HEK293 (cell line): ENCODE data around the gene SLIT1.

Experiments
- CTCF ChIA-PET: fragments of 350-600 bp; formaldehyde crosslinking; extraction: SDS; loops from one replicate; lab custom pipeline; 2021; ENCODE audit warnings: antibody characterized with exemption; lab: Yijun Ruan, JAX
- POLR2A ChIA-PET: fragments of 300-600 bp; formaldehyde crosslinking; extraction: SDS; loops from one replicate; lab custom pipeline; 2020; ENCODE audit warnings: antibody characterized with exemption, inconsistent platforms; lab: Yijun Ruan, JAX
- H3K27ac ChIP-seq: fragments of 200-500 bp; sonication (Bioruptor generic); 2 replicates; pipeline ENCODE4 v1.5.1; 2014; ENCODE audit warnings: low read depth, low read length, control low read depth, inconsistent platforms; ENCODE audit errors: extremely low read depth
- H3K36me3 ChIP-seq, 2 experiments: fragments of 200-500 bp in 1 of 2; sonication (Bioruptor generic) in 1 of 2; 1 replicate in 1 of 2; 2 replicates in 1 of 2; pipeline ENCODE4 v1.5.1; 2014 to 2017; ENCODE audit warnings: inconsistent platforms in 2 of 2, low read length in 2 of 2; ENCODE audit not compliant: control insufficient read depth in 2 of 2, insufficient read depth in 1 of 2
- H3K4me1 ChIP-seq: fragments of 200-500 bp; sonication (Bioruptor generic); 2 replicates; pipeline ENCODE4 v1.5.1; 2014; ENCODE audit warnings: mild to moderate bottlenecking, low read length, inconsistent platforms; ENCODE audit not compliant: control insufficient read depth, insufficient read depth
- H3K4me3 ChIP-seq: 2 replicates; pipeline ENCODE4 v1.5.1; 2011; ENCODE audit warnings: low read depth, mild to moderate bottlenecking, control low read depth, low read length, moderate library complexity
- H3K9me3 ChIP-seq: fragments of 200-500 bp; sonication (Bioruptor generic); 2 replicates; pipeline ENCODE4 v1.5.1; 2014; ENCODE audit warnings: low read depth, low read length, inconsistent platforms; ENCODE audit not compliant: control insufficient read depth, insufficient read depth
- ELK4 ChIP-seq: IDR thresholded peaks from 2 replicates; pipeline ENCODE4 v1.6.1; 2011; ENCODE audit warnings: mild to moderate bottlenecking, low read depth, low read length, borderline replicate concordance
- HOXA7 ChIP-seq: sonication (generic); formaldehyde crosslinking; IDR thresholded peaks from 2 replicates; pipeline ENCODE4 v1.8.1; 2022; ENCODE audit warnings: missing genetic modification reagents, borderline replicate concordance
- YY2 ChIP-seq: fragments of 450-650 bp; formaldehyde crosslinking; IDR thresholded peaks from 2 replicates; pipeline ENCODE4 v1.5.1; 2016; ENCODE audit warnings: missing biosample characterization, missing genetic modification characterization
- ZBTB8A ChIP-seq: fragments of 450-650 bp; formaldehyde crosslinking; IDR thresholded peaks from 2 replicates; pipeline ENCODE4 v1.5.1; 2016; ENCODE audit warnings: missing biosample characterization, missing genetic modification characterization
- ZNF121 ChIP-seq: fragments of 450-650 bp; formaldehyde crosslinking; IDR thresholded peaks from 2 replicates; pipeline ENCODE4 v1.5.1; 2016; ENCODE audit warnings: missing biosample characterization, missing genetic modification characterization
- ZNF146 ChIP-seq: fragments of 450-650 bp; formaldehyde crosslinking; IDR thresholded peaks from 2 replicates; pipeline ENCODE4 v1.5.1; 2016; ENCODE audit warnings: missing biosample characterization, missing genetic modification characterization
- ZNF248 ChIP-seq: fragments of 450-650 bp; formaldehyde crosslinking; IDR thresholded peaks from 2 replicates; pipeline ENCODE4 v1.5.1; 2017; ENCODE audit warnings: missing biosample characterization, missing genetic modification characterization
- ZNF311 ChIP-seq: fragments of 450-650 bp; formaldehyde crosslinking; IDR thresholded peaks from 2 replicates; pipeline ENCODE4 v1.5.1; 2017; ENCODE audit warnings: missing biosample characterization, missing genetic modification characterization, borderline replicate concordance
- ZNF521 ChIP-seq: fragments of 450-650 bp; formaldehyde crosslinking; IDR thresholded peaks from 2 replicates; pipeline ENCODE4 v1.5.1; 2017; ENCODE audit warnings: missing biosample characterization, mild to moderate bottlenecking, missing genetic modification characterization
- ZNF555 ChIP-seq: fragments of 450-650 bp; formaldehyde crosslinking; conservative IDR thresholded peaks from 2 replicates; pipeline ENCODE4 v1.5.1; 2017; ENCODE audit warnings: missing biosample characterization, mild to moderate bottlenecking, missing genetic modification characterization, inconsistent platforms
- ZNF560 ChIP-seq: fragments of 450-650 bp; formaldehyde crosslinking; IDR thresholded peaks from 2 replicates; pipeline ENCODE4 v1.5.1; 2017; ENCODE audit warnings: missing biosample characterization, missing genetic modification characterization, borderline replicate concordance
- ZNF596 ChIP-seq: fragments of 450-650 bp; IDR thresholded peaks from 2 replicates; pipeline ENCODE4 v1.5.0; 2018; ENCODE audit warnings: missing biosample characterization, mild to moderate bottlenecking, missing genetic modification characterization, moderate library complexity
- TF ChIP-seq, protein P1 (sequence below): fragments of 450-650 bp; formaldehyde crosslinking; conservative IDR thresholded peaks from 2 replicates; pipeline ENCODE4 v1.5.1; 2016; ENCODE audit warnings: low read depth, missing biosample characterization, missing genetic modification characterization
- TF ChIP-seq, protein P2 (sequence below): fragments of 450-650 bp; formaldehyde crosslinking; IDR thresholded peaks from 2 replicates; pipeline ENCODE4 v1.5.1; 2016; ENCODE audit warnings: missing biosample characterization, missing genetic modification characterization
- TF ChIP-seq, protein P3 (sequence below): fragments of 450-650 bp; formaldehyde crosslinking; IDR thresholded peaks from 2 replicates; pipeline ENCODE4 v1.5.1; 2016; ENCODE audit warnings: missing biosample characterization, missing genetic modification characterization

Gene SLIT1

GRCh38 chr10:96987141-96987841 lies 198.5 kb downstream of the SLIT1 start (continued):
- TF ChIP-seq ZNF311, result no peak
- TF ChIP-seq ZNF560 (tag by site-specific recombination), result no peak
- no peak for TF ChIP-seq ZNF596 (tag by site-specific recombination)
- TF ChIP-seq ZNF248, result no peak
- TF ChIP-seq, protein P1, sequence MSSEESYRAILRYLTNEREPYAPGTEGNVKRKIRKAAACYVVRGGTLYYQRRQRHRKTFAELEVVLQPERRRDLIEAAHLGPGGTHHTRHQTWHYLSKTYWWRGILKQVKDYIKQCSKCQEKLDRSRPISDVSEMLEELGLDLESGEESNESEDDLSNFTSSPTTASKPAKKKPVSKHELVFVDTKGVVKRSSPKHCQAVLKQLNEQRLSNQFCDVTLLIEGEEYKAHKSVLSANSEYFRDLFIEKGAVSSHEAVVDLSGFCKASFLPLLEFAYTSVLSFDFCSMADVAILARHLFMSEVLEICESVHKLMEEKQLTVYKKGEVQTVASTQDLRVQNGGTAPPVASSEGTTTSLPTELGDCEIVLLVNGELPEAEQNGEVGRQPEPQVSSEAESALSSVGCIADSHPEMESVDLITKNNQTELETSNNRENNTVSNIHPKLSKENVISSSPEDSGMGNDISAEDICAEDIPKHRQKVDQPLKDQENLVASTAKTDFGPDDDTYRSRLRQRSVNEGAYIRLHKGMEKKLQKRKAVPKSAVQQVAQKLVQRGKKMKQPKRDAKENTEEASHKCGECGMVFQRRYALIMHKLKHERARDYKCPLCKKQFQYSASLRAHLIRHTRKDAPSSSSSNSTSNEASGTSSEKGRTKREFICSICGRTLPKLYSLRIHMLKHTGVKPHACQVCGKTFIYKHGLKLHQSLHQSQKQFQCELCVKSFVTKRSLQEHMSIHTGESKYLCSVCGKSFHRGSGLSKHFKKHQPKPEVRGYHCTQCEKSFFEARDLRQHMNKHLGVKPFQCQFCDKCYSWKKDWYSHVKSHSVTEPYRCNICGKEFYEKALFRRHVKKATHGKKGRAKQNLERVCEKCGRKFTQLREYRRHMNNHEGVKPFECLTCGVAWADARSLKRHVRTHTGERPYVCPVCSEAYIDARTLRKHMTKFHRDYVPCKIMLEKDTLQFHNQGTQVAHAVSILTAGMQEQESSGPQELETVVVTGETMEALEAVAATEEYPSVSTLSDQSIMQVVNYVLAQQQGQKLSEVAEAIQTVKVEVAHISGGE, result no peak
- no peak for TF ChIP-seq ZNF521 (tag by site-specific recombination)

- ChIA-PET POLR2A (no interaction called here), CTCF (interaction anchor here (0.9 to 1.5 kb wide), 3 partner anchors 76 to 548 kb away, joined by 3 to 5 read pairs (median 4); no protein-coding TSS in a partner anchor)
- H3K27ac ChIP-seq, result no peak overlapping the region
These were observed 199.4 kb downstream of the SLIT1 start for GRCh38 chr10:96986200-96986856.

More at GRCh38 chr10:96986200-96986856, 199.4 kb downstream of the SLIT1 start:
- Histone ChIP-seq H3K9me3 (no peaks in the 10 kb centered on the region), H3K36me3 (peaks cover 0 to 10% of the 10 kb centered on the region in 2 experiments; a peak in 1 of 3 replicates), H3K4me3 (no peak overlapping the region), H3K4me1 (no peaks in the 10 kb centered on the region)
- TF ChIP-seq ZNF555 (no peak), HOXA7 (no peak), ZBTB8A (no peak), ZNF121 (tag by site-specific recombination) (no peak), YY2 (tag by site-specific recombination) (no peak), ZNF146 (tag by site-specific recombination) (no peak), ELK4 (no peak)
- TF ChIP-seq, protein P2, sequence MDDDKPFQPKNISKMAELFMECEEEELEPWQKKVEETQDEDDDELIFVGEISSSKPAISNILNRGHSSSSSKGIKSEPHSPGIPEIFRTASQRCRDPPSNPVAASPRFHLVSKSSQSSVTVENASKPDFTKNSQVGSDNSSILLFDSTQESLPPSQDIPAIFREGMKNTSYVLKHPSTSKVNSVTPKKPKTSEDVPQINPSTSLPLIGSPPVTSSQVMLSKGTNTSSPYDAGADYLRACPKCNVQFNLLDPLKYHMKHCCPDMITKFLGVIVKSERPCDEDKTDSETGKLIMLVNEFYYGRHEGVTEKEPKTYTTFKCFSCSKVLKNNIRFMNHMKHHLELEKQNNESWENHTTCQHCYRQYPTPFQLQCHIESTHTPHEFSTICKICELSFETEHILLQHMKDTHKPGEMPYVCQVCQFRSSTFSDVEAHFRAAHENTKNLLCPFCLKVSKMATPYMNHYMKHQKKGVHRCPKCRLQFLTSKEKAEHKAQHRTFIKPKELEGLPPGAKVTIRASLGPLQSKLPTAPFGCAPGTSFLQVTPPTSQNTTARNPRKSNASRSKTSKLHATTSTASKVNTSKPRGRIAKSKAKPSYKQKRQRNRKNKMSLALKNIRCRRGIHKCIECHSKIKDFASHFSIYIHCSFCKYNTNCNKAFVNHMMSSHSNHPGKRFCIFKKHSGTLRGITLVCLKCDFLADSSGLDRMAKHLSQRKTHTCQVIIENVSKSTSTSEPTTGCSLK (tag by site-specific recombination), result no peak
- TF ChIP-seq, protein P3, sequence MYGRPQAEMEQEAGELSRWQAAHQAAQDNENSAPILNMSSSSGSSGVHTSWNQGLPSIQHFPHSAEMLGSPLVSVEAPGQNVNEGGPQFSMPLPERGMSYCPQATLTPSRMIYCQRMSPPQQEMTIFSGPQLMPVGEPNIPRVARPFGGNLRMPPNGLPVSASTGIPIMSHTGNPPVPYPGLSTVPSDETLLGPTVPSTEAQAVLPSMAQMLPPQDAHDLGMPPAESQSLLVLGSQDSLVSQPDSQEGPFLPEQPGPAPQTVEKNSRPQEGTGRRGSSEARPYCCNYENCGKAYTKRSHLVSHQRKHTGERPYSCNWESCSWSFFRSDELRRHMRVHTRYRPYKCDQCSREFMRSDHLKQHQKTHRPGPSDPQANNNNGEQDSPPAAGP (tag by site-specific recombination), result no peak
